IPS-18a (cell line): ENCODE measurements around the gene DNASE1L3.
"Not testable (repeated sequence)": the region's sequence is repeated elsewhere in the genome, so short reads cannot be mapped to it uniquely, and the experiment has no call there.

Experiments
- H3K27ac ChIP-seq: one replicate; pipeline ENCODE4 v1.5.1; 2013; ENCODE audit warnings: low read length
- H3K27me3 ChIP-seq: one replicate; pipeline ENCODE4 v1.6.1; 2013; ENCODE audit warnings: mild to moderate bottlenecking, low read length; ENCODE audit not compliant: control insufficient read depth, insufficient read depth
- H3K36me3 ChIP-seq: one replicate; pipeline ENCODE4 v1.6.1; 2013; ENCODE audit warnings: low read depth, low read length; ENCODE audit not compliant: control insufficient read depth
- H3K4me1 ChIP-seq: one replicate; pipeline ENCODE4 v1.6.1; 2013; ENCODE audit warnings: low read depth, low read length; ENCODE audit not compliant: control insufficient read depth
- H3K4me3 ChIP-seq: one replicate; pipeline ENCODE4 v1.5.1; 2013; ENCODE audit warnings: low read length
- H3K9ac ChIP-seq: one replicate; pipeline ENCODE4 v1.6.1; 2013; ENCODE audit warnings: mild to moderate bottlenecking, low read length, moderate library complexity
- H3K9me3 ChIP-seq: one replicate; pipeline ENCODE4 v1.6.1; 2013; ENCODE audit warnings: low read depth, low read length; ENCODE audit not compliant: control insufficient read depth

DNASE1L3 gene

DNA sequence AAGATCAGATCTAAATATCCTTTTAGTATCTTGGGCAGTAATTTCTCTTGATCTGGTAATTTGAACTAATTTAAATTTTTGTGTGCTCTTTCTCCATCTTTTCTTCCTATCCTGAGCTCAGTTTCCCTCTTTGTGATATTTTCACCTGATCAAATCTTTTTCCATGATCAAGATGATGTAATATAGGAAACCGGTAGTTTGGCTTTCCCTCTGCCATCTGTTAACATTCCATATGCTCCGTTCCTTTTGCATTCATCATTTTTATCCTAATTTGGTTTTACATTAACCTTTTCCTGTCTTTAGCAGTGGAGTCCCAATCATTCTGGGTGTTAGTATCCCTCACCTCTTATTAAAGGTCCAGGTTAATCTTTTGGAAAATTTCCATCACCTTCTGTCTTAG is 20.9 kb upstream of the DNASE1L3 start:
- Histone ChIP-seq H3K4me1 (peaks cover 2% of the 10 kb centered on the region), H3K27ac (no peak overlapping the region), H3K4me3 (no peak overlapping the region), H3K27me3 (peaks cover 18% of the 10 kb centered on the region), H3K36me3 (no peaks in the 10 kb centered on the region), H3K9me3 (no peaks in the 10 kb centered on the region), H3K9ac (no peak overlapping the region)

DNA sequence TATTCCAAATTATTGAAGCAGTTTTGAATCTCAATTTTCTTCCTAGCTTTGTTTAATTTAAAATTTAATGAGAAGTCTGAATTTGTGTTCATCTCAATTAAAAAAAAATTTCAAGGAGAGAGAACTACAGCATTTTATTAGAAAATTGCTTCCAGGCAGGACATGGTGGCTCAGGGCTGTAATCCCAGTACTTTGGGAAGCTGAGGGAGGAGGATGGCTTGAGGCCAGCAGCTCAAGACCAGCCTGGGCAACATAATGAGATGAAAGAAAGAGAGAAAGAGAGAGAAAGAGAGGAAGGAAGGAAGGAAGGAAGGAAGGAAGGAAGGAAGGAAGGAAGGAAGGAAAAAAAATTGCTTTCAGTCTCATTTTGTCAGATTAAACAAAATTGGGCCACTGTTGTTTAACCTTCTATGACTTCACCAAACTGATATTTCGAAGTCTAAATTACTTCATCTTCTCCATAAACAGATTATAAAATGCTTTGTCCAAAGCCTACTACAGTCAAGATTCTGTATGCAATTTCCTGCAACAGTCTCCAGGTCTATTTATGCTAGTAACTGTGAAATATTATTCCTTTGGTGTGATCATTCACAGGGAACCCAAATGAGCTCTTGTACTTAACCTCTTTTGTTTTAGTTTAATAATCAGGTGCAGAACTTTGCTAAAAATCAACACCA is 20.2 kb upstream of the DNASE1L3 start:
- Histone ChIP-seq H3K9me3 (no peaks in the 10 kb centered on the region), H3K4me3 (no peak overlapping the region), H3K9ac (no peak overlapping the region), H3K4me1 (no peaks in the 10 kb centered on the region), H3K36me3 (no peaks in the 10 kb centered on the region), H3K27ac (no peak overlapping the region), H3K27me3 (peaks cover 11% of the 10 kb centered on the region)

GRCh38 chr3:58227933-58228332 is 17.2 kb upstream of the DNASE1L3 start:
- not testable (repeated sequence) for H3K27ac ChIP-seq

DNA sequence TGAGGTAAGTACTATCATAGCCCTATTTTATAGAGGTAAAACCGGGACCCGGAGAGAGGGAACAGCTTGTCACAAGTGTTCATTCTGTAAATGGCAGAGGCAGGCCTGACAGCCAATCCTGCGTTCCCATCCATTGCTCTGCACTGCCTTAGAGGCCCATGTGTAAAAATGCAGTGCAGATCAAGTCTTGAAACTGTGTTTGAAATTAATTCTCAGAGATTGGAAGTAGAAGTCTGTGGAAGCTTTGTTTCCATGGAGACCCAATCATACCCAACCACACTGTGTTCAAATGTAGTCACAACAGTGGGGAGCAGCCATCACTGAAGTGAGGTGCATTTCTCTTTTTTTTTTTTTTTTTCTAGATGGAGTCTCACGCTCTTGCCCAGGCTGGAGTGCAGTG is 13.1 kb upstream of the DNASE1L3 start:
- Histone ChIP-seq H3K27ac (no peak overlapping the region), H3K9me3 (no peaks in the 10 kb centered on the region), H3K9ac (no peak overlapping the region), H3K4me1 (no peaks in the 10 kb centered on the region), H3K36me3 (no peaks in the 10 kb centered on the region), H3K4me3 (no peak overlapping the region), H3K27me3 (no peaks in the 10 kb centered on the region)

More at GRCh38 chr3:58227933-58228332, 17.2 kb upstream of the DNASE1L3 start:
- not testable (repeated sequence) for H3K4me1 ChIP-seq, H3K9me3 ChIP-seq, H3K4me3 ChIP-seq, H3K9ac ChIP-seq, H3K36me3 ChIP-seq, H3K27me3 ChIP-seq

DNA sequence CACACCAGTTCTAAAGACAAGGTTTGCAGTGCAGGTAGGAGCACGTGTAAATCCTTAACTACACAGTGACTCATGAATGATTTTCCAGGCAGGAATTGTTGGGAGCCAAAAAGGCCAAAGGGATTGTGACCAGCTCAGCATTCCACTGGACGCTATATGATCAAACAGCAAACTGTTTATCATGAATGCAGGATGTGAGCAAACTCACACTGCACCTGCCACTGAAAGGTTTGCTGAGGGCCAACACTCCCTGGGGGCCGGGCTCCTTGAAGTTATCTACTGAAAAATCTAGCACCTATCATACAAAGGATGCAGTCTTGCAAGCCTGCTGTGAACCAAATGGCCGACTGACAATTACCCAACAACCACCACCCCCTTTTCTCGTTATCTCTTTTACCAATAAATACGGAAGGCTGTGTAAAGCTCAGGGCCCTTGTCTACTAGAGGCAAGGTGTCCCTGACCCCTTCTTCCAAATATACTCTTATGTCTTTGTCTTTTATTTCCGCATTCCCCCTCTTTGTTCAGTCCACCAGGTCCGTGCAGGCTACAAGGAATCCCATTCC is 11.5 kb upstream of the DNASE1L3 start:
- no peaks in the 10 kb centered on the region for H3K36me3 ChIP-seq
- H3K4me1 ChIP-seq = no peaks in the 10 kb centered on the region
- no peaks in the 10 kb centered on the region for H3K9me3 ChIP-seq
- H3K27ac ChIP-seq = no peak overlapping the region
- H3K4me3 ChIP-seq = no peak overlapping the region
- H3K9ac ChIP-seq = no peak overlapping the region
- H3K27me3 ChIP-seq = no peaks in the 10 kb centered on the region

DNA sequence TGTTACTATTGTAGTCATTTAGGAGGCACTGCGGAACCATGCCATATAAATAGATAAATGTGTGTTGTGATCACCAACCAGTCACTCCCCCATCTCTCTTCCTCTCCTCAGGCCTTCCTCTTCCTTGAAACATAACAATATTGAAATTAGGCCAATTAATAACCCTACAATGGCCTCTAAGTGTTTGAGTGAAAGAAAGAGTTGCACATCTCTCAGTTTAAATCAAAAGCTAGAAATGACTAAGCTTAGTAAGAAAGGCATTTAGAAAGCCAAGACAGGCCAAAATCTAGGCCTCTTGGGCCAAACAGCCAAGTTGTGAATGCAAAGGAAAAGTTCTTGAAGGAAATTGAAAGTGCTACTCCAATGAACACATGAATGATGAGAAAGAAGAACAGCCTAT is 8.1 kb upstream of the DNASE1L3 start:
- Histone ChIP-seq H3K27ac (no peak overlapping the region), H3K4me1 (no peaks in the 10 kb centered on the region), H3K27me3 (no peaks in the 10 kb centered on the region), H3K9me3 (no peaks in the 10 kb centered on the region), H3K4me3 (no peak overlapping the region), H3K9ac (no peak overlapping the region), H3K36me3 (no peaks in the 10 kb centered on the region)

- Histone ChIP-seq H3K9me3 (no peaks in the 10 kb centered on the region), H3K4me3 (peak overlapping the region; percentile 34), H3K4me1 (no peaks in the 10 kb centered on the region), H3K27ac (no peak overlapping the region), H3K27me3 (no peaks in the 10 kb centered on the region), H3K36me3 (no peaks in the 10 kb centered on the region), H3K9ac (no peak overlapping the region)
These were observed 6.5 kb upstream of the DNASE1L3 start for GRCh38 chr3:58217209-58217811.

DNA sequence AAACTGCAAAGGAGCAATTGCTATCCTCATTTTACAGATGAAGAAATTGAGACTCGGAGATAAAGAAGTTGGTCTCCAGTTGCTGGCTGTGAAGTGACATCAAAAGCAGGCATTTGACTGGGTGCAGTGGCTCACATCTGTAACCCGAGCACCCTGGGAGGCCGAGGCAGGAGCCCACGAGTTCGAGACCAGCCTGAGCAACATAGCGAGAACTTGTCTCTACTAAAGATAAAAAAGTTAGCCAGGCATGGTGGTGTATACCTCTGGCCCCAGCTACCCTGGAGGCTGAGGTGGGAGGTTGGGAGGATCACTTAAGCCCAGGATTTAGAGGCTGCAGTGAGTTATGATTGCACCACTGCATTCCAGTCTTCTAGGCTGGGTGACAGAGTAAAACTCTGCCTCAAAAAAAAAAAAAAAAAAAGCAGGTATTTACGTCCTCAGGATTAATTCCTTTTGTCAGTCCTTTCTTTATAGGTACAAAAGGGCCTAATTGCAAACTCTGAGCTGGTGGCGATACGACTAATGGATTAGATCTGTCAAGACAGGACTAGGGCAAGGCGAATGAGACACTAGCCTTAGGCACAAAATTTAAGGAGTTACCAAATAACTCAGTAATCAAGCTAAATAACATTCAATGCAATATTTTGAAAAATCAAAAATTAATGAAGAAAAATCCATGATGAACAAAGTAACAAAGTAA is 5.9 kb upstream of the DNASE1L3 start:
- no peaks in the 10 kb centered on the region for H3K4me1 ChIP-seq
- no peak overlapping the region for H3K27ac ChIP-seq
- no peaks in the 10 kb centered on the region for H3K36me3 ChIP-seq
- no peak overlapping the region for H3K4me3 ChIP-seq
- H3K27me3 ChIP-seq = no peaks in the 10 kb centered on the region
- H3K9ac ChIP-seq = no peak overlapping the region
- no peaks in the 10 kb centered on the region for H3K9me3 ChIP-seq

DNA sequence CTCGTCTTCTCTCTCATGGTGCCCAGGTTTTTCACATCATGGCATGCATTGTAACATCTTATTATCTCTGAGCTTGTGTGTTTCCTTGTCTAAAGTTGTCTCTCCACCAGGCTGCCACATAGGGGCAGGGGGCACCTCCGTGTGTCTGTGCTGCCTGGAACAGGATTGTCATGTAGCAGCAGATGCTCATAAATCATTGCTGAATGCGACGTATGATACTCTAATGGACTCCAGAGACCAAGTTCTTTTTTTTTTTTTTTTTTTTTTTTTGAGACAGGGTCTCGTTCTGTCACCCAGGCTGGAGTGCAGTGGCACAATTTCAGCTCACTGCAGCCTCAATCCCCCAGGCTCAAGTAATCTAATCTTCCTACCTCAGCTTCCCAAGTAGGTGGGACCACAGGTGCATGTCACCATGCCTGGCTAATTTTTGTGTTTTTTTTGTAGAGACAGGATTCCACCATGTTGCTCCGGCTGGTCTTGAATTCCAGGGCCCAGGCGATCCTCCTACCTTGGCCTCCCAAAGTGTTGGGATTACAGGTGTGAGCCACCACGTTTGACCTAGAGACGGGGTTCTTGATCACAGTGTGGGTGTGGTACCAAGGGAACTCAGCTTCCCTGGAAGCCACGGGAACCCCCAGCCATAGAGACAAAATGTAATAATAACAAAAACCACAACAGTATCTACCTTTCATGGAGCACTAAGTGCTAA is 4.7 kb upstream of the DNASE1L3 start:
- Histone ChIP-seq H3K9ac (no peak overlapping the region), H3K36me3 (no peaks in the 10 kb centered on the region), H3K27ac (no peak overlapping the region), H3K27me3 (no peaks in the 10 kb centered on the region), H3K4me1 (no peaks in the 10 kb centered on the region), H3K9me3 (no peaks in the 10 kb centered on the region), H3K4me3 (no peak overlapping the region)

DNA sequence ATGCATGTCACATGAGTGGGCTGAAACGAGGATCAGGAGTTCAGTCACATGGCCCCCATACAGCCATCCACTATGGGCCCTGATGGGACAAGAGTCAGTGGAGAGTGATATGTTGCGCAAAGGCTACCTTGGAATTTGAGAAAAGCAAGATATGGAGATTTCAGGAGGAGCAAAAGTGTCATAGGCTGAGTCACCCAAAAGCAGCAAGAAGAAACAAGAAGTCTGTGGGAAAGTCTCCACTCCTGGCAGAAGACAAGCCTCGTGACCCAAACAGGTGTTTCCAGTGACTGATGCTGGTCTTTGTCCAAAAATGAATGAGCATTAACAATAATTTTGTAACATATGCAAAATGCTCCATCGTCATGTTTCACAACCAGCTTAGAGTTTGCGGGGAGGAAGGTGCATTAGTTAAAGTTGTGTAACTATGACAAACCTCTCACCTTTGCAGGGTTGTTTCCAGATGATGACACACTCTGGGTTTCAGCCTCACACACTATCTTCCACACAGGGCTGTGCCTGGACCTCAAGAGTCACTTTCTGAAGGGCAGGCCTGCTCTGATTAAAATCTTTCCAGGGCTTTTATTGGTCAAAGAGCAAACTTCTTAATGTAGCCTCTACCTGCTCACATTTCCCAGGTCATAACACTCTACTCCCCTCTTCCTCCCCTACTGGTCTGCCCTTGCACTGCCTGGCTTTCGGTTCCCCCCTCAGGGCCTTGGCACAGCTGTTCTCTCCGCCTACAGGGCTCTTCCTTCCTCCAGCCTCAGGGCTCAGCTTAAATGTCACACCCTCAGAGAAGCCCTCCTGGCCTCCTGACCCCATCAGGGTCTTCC is 3.9 kb upstream of the DNASE1L3 start:
- Histone ChIP-seq H3K27ac (no peak overlapping the region), H3K36me3 (no peaks in the 10 kb centered on the region), H3K9ac (no peak overlapping the region)

GRCh38 chr3:58209933-58210332 is 839 bp downstream of the DNASE1L3 start:
- Histone ChIP-seq H3K27me3 (no peaks in the 10 kb centered on the region), H3K9me3 (no peaks in the 10 kb centered on the region), H3K27ac (no peak overlapping the region), H3K9ac (no peak overlapping the region), H3K4me3 (no peak overlapping the region), H3K36me3 (no peaks in the 10 kb centered on the region), H3K4me1 (no peaks in the 10 kb centered on the region)

More for the DNA sequence above, 3.9 kb upstream of the DNASE1L3 start:
- H3K27me3 ChIP-seq = no peaks in the 10 kb centered on the region
- H3K9me3 ChIP-seq = no peaks in the 10 kb centered on the region
- no peaks in the 10 kb centered on the region for H3K4me1 ChIP-seq
- H3K4me3 ChIP-seq = no peak overlapping the region
